Lung (tissue), 13 donors: Measurements from ENCODE around the gene TMEM145. TPM values are rescaled to one million over a fixed set of nuclear protein-coding genes. Genes with fewer than 3 reads are reported as not detected.
A peak's percentile ranks its signal among the peaks of the same experiment; 100 is the strongest.

ENCODE experiments used
- ATAC-seq: fragments of 200-7000 bp; cut with Tn5 transposase; one replicate; pipeline ENCODE4 v1.9.1; 2020; ENCODE audit warnings: moderate number of reproducible peaks; ENCODE audit not compliant: insufficient read depth, low FRiP score
- DNase-seq, 3 donors: peaks; one replicate each; pipeline ENCODE4 v3.0.0-alpha.2; 2013 to 2017
- H3K27ac ChIP-seq, 2 donors: one replicate each; pipeline ENCODE4 v1.5.1; 2013; ENCODE audit warnings: mild to moderate bottlenecking in 2 of 2, moderate library complexity in 2 of 2, control low read depth in 1 of 2, inconsistent platforms in 1 of 2, low read depth in 1 of 2, low read length in 1 of 2
- H3K27me3 ChIP-seq, 3 donors: one replicate each; pipeline ENCODE4 v1.5.1; 2013; ENCODE audit warnings: low read length in 2 of 3; ENCODE audit not compliant: control insufficient read depth in 3 of 3, insufficient read depth in 3 of 3
- H3K36me3 ChIP-seq, 4 donors: one replicate each; pipeline ENCODE4 v1.5.1; 2013; ENCODE audit warnings: low read length in 4 of 4, mild to moderate bottlenecking in 1 of 4, moderate library complexity in 1 of 4; ENCODE audit not compliant: control insufficient read depth in 4 of 4, insufficient read depth in 4 of 4
- H3K4me1 ChIP-seq, 5 donors: one replicate each; pipeline ENCODE4 v1.5.1; 2013; ENCODE audit warnings: low read length in 5 of 5, mild to moderate bottlenecking in 2 of 5, moderate library complexity in 1 of 5; ENCODE audit not compliant: control insufficient read depth in 5 of 5, insufficient read depth in 5 of 5
- H3K4me3 ChIP-seq: one replicate; pipeline ENCODE4 v1.5.1; 2013; ENCODE audit warnings: mild to moderate bottlenecking, control low read depth, moderate library complexity
- H3K9ac ChIP-seq, 2 donors: one replicate each; pipeline ENCODE4 v1.5.1; 2013; ENCODE audit warnings: low read length in 2 of 2, control low read depth in 1 of 2; ENCODE audit not compliant: insufficient read depth in 1 of 2
- H3K9me3 ChIP-seq, 4 donors: one replicate each; pipeline ENCODE4 v1.5.1; 2013; ENCODE audit warnings: low read length in 3 of 4, mild to moderate bottlenecking in 1 of 4, moderate library complexity in 1 of 4; ENCODE audit not compliant: control insufficient read depth in 4 of 4, insufficient read depth in 3 of 4
- WGBS, 2 donors: extraction: QIAGEN DNeasy Blood & Tissue Kit; methylation state at CpG; one replicate each; pipeline ENCODE4 v1.1.7; 2013; 5-methylcytosine and 5-hydroxymethylcytosine counted together
- polyA plus RNA-seq, 2 donors: library from polyadenylated mRNA; stranded (reverse); fragments of 200-250 nt; gene quantifications; one replicate each; pipeline ENCODE4 v1.2.1, GENCODE V29; 2013
- small RNA-seq: library from RNA; depleted of rRNA; stranded (forward); fragments of <200 nt; gene quantifications from one replicate; pipeline ENCODE3, GENCODE V24; 2014; ENCODE audit warnings: low replicate concordance
- total RNA-seq, 2 donors: library from RNA; depleted of rRNA in 1 of 2; stranded (reverse); fragments of >200 nt in 1 of 2; gene quantifications; one replicate each; pipeline ENCODE4 v1.2.1, GENCODE V29; 2014 to 2021
- TF ChIP-seq, protein P1 (sequence below): IDR thresholded peaks from 2 replicates; pipeline ENCODE4 v1.5.1; 2012; ENCODE audit warnings: mild to moderate bottlenecking; ENCODE audit errors: control extremely low read depth, extremely low read depth
- donor health status: control.
- donor health status: control.
- donor health status: Bipolar disorder and iron deficiency.
- donor health status: healthy.
- donor health status: DM: yes; HTN: yes; CAD: no.

Gene TMEM145
- total and polyA plus RNA-seq, 4 donors: 0.12 to 0.95 (median 0.40) TPM; not detected in 1

DNA sequence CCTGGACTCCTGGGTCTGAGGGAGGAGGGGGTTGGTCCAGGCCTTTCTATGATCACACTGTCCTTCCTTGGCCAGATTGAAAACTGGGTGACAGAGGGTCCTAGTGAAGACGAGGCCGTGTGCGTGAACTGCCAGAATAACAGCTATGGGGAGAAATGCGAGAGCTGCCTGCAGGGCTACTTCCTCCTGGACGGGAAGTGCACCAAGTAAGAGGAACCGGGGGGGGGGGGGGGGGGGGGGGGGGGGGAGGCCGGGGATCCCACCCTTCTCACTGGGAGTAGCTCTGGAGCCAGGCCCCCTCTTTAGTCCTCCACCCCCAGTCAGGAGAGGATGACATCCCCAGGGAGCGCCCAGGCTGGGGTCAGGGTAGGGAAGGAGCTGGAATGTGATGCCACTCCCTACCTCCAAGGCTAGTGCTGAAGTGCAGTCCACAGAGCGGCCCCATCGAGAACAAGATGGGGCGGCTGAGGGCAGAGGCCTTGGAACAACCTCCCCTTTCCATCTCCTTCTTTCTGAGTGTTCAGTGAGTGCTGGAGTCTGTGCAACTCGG is 57.6 kb downstream of the TMEM145 start:
- H3K27me3 ChIP-seq: no peaks in the 10 kb centered on the region
- no peak overlapping the region for H3K9ac ChIP-seq
- ATAC-seq (no peak), DNase-seq (peak in 1 of 3 donors; percentile 44)
- H3K4me3 ChIP-seq: no peak overlapping the region
- peaks cover 0 to 26% (median 10%) of the 10 kb centered on the region in 4 donors for H3K36me3 ChIP-seq
- H3K27ac ChIP-seq: no peak overlapping the region
- H3K4me1 ChIP-seq: no peaks in the 10 kb centered on the region
- TF ChIP-seq, protein P1, sequence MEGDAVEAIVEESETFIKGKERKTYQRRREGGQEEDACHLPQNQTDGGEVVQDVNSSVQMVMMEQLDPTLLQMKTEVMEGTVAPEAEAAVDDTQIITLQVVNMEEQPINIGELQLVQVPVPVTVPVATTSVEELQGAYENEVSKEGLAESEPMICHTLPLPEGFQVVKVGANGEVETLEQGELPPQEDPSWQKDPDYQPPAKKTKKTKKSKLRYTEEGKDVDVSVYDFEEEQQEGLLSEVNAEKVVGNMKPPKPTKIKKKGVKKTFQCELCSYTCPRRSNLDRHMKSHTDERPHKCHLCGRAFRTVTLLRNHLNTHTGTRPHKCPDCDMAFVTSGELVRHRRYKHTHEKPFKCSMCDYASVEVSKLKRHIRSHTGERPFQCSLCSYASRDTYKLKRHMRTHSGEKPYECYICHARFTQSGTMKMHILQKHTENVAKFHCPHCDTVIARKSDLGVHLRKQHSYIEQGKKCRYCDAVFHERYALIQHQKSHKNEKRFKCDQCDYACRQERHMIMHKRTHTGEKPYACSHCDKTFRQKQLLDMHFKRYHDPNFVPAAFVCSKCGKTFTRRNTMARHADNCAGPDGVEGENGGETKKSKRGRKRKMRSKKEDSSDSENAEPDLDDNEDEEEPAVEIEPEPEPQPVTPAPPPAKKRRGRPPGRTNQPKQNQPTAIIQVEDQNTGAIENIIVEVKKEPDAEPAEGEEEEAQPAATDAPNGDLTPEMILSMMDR: no peak
- H3K9me3 ChIP-seq: no peaks in the 10 kb centered on the region
- WGBS, 2 donors: 69 to 76% methylated on average over 11 to 12 of the region's 12 CpGs

Small RNA genes lying within 50 kb of the gene (small RNA-seq; reads per million reads assigned to genes)
- gene MIR8077: not detected

Other genes starting within 250 kb of the TMEM145 start
- 1 to 10 TPM in 1 of 2 donors, under 1 TPM in 1; 0.83 to 1.6 TPM for gene GRIK5, start 243.1 kb upstream of the TMEM145 start, total RNA-seq
- under 1 TPM; 0.26 TPM for gene GRIK5, start 243.1 kb upstream of the TMEM145 start, polyA plus RNA-seq
- 10 to 100 TPM; 11.5 to 13.7 TPM for gene ZNF574, start 237.1 kb upstream of the TMEM145 start, total RNA-seq
- gene ZNF574, start 237.1 kb upstream of the TMEM145 start, polyA plus RNA-seq: 1 to 10 TPM; 6.8 to 8.6 TPM
- gene POU2F2, start 180.9 kb upstream of the TMEM145 start, total RNA-seq: 1 to 10 TPM; 3.2 to 7.6 TPM
- 10 to 100 TPM in 1 of 2 donors, 1 to 10 TPM in 1; 1.9 to 11.9 TPM for gene POU2F2, start 180.9 kb upstream of the TMEM145 start, polyA plus RNA-seq
- 10 to 100 TPM; 34.1 to 39.4 TPM for gene DEDD2, start 95.6 kb upstream of the TMEM145 start, total RNA-seq
- 10 to 100 TPM; 31.4 to 60.8 TPM for gene DEDD2, start 95.6 kb upstream of the TMEM145 start, polyA plus RNA-seq
- 10 to 100 TPM in 1 of 2 donors, 1 to 10 TPM in 1; 5.3 to 14.4 TPM for gene ZNF526, start 93.0 kb upstream of the TMEM145 start, total RNA-seq
- gene ZNF526, start 93.0 kb upstream of the TMEM145 start, polyA plus RNA-seq: 1 to 10 TPM; 4.6 to 5.5 TPM
- 10 to 100 TPM; 23.7 to 38.8 TPM for gene GSK3A, start 70.7 kb upstream of the TMEM145 start, total RNA-seq
- 10 to 100 TPM; 53.7 to 54.2 TPM for gene GSK3A, start 70.7 kb upstream of the TMEM145 start, polyA plus RNA-seq
- gene ERF, start 58.2 kb upstream of the TMEM145 start, total RNA-seq: 10 to 100 TPM; 24.2 to 53.6 TPM
- 10 to 100 TPM; 35.2 to 50.8 TPM for gene ERF, start 58.2 kb upstream of the TMEM145 start, polyA plus RNA-seq
- 10 to 100 TPM; 31.2 to 84.5 TPM for gene CIC, start 44.1 kb upstream of the TMEM145 start, total RNA-seq
- gene CIC, start 44.1 kb upstream of the TMEM145 start, polyA plus RNA-seq: 10 to 100 TPM; 38.2 to 43.0 TPM
- 1 to 10 TPM in 1 of 2 donors, under 1 TPM in 1; 0.23 to 1.0 TPM for gene PRR19, start 11.2 kb upstream of the TMEM145 start, total RNA-seq
- under 1 TPM; 0.63 to 0.92 TPM for gene PRR19, start 11.2 kb upstream of the TMEM145 start, polyA plus RNA-seq
- gene PAFAH1B3, start 10.7 kb upstream of the TMEM145 start, total RNA-seq: 10 to 100 TPM; 30.1 to 30.6 TPM
- 10 to 100 TPM; 27.2 to 33.0 TPM for gene PAFAH1B3, start 10.7 kb upstream of the TMEM145 start, polyA plus RNA-seq
- gene MEGF8, start 12.3 kb downstream of the TMEM145 start, total RNA-seq: 10 to 100 TPM; 14.5 to 21.7 TPM
- gene MEGF8, start 12.3 kb downstream of the TMEM145 start, polyA plus RNA-seq: 1 to 10 TPM; 6.0 to 7.6 TPM
- gene CNFN, start 77.0 kb downstream of the TMEM145 start, total RNA-seq: 1 to 10 TPM in 1 of 2 donors, not detected in 1; 1.0 TPM
- gene CNFN, start 77.0 kb downstream of the TMEM145 start, polyA plus RNA-seq: 1 to 10 TPM; 2.2 to 4.1 TPM
- 1 to 10 TPM; 4.5 TPM for gene LIPE, start 114.1 kb downstream of the TMEM145 start, total RNA-seq
- gene LIPE, start 114.1 kb downstream of the TMEM145 start, polyA plus RNA-seq: 1 to 10 TPM; 3.6 to 7.7 TPM
- gene CXCL17, start 129.6 kb downstream of the TMEM145 start, total RNA-seq: 100 to 1,000 TPM in 1 of 2 donors, 10 to 100 TPM in 1; 98.9 to 154 TPM
- gene CXCL17, start 129.6 kb downstream of the TMEM145 start, polyA plus RNA-seq: 100 to 1,000 TPM; 289 to 688 TPM
- 10 to 100 TPM in 1 of 2 donors, 1 to 10 TPM in 1; 9.4 to 11.2 TPM for gene CEACAM1, start 215.2 kb downstream of the TMEM145 start, total RNA-seq
- gene CEACAM1, start 215.2 kb downstream of the TMEM145 start, polyA plus RNA-seq: 10 to 100 TPM in 1 of 2 donors, 1 to 10 TPM in 1; 3.6 to 26.8 TPM